GM12878 (cell line): ENCODE results near the gene ELAVL3. TPM values are rescaled to one million over a fixed set of nuclear protein-coding genes. Genes with fewer than 3 reads are reported as not detected.
A peak's percentile ranks its signal among the peaks of the same experiment; 100 is the strongest.

ENCODE experiments used
- ATF7 ChIP-seq: fragments of 450-650 bp; IDR thresholded peaks from 2 replicates; pipeline ENCODE4 v1.6.1; 2016; ENCODE audit warnings: low read depth, mild to moderate bottlenecking
- CBX5 ChIP-seq: sonication (generic); IDR thresholded peaks from 2 replicates; pipeline ENCODE4 v1.6.1; 2016; ENCODE audit warnings: low read depth, moderate library complexity, mild to moderate bottlenecking, inconsistent platforms
- CUX1 ChIP-seq: IDR thresholded peaks from 2 replicates; pipeline ENCODE4 v1.6.1; 2012; ENCODE audit warnings: improper control_type of control experiment, low read depth, low read length; ENCODE audit not compliant: insufficient replicate concordance
- ESRRA ChIP-seq: IDR thresholded peaks from 2 replicates; pipeline ENCODE4 v1.6.1; 2012; ENCODE audit warnings: mild to moderate bottlenecking, low read length, improper control_type of control experiment
- GATAD2B ChIP-seq: fragments of 450-650 bp; conservative IDR thresholded peaks from 2 replicates; pipeline ENCODE4 v1.6.1; 2017; ENCODE audit warnings: low read depth, mild to moderate bottlenecking, moderate library complexity
- HDAC6 ChIP-seq: fragments of 200-600 bp; sonication (generic); IDR thresholded peaks from one replicate; pipeline ENCODE4 v1.8.0; 2017; ENCODE audit warnings: antibody characterized with exemption; ENCODE audit not compliant: unreplicated experiment
- HDGF ChIP-seq: fragments of 450-650 bp; IDR thresholded peaks from 2 replicates; pipeline ENCODE4 v1.6.1; 2016; ENCODE audit warnings: antibody characterized with exemption
- JUND ChIP-seq: IDR thresholded peaks from 2 replicates; pipeline ENCODE4 v1.6.1; 2012; ENCODE audit warnings: low read depth, mild to moderate bottlenecking, low read length, improper control_type of control experiment, moderate library complexity
- NR2C1 ChIP-seq: fragments of 450-650 bp; IDR thresholded peaks from 2 replicates; pipeline ENCODE4 v1.6.1; 2017; ENCODE audit warnings: antibody characterized with exemption, mild to moderate bottlenecking, moderate library complexity
- NRF1 ChIP-seq: conservative IDR thresholded peaks from 2 replicates; pipeline ENCODE4 v1.6.1; 2011; ENCODE audit warnings: mild to moderate bottlenecking, low read depth, low read length, improper control_type of control experiment
- SIN3A ChIP-seq: IDR thresholded peaks from 2 replicates; pipeline ENCODE4 v1.6.1; 2012; ENCODE audit warnings: low read depth, low read length, improper control_type of control experiment
- TCF12 ChIP-seq: IDR thresholded peaks from 2 replicates; pipeline ENCODE4 v1.6.1; 2011; ENCODE audit warnings: low read depth, mild to moderate bottlenecking, low read length
- ZBTB4 ChIP-seq: fragments of 450-650 bp; formaldehyde crosslinking; IDR thresholded peaks from 2 replicates; pipeline ENCODE4 v1.4.0; 2022; ENCODE audit warnings: mild to moderate bottlenecking, moderate library complexity
- polyA plus RNA-seq, 11 experiments: library from polyadenylated mRNA; depleted of rRNA in 4 of 11; unstranded in 6 of 11; stranded (reverse) in 5 of 11; fragments of >200 nt; fragmentation: Nextera tagmentation in 4 of 11; fragmentation: Illumina TruSeq in 1 of 11; extraction: Ambion mirVana in 4 of 11; extraction: Trizol in 1 of 11; gene quantifications; 1 replicate in 1 of 11; 2 replicates in 10 of 11; pipeline versions ENCODE4 v1.2.1 to v1.2.3, GENCODE V29; 2011 to 2016; ENCODE audit warnings: inconsistent platforms in 2 of 11, missing spikeins in 2 of 11, low read depth in 1 of 11
- total RNA-seq, 4 experiments: library from RNA; depleted of rRNA in 3 of 4; stranded (reverse); fragments of >200 nt in 3 of 4; fragmentation: Illumina TruSeq in 1 of 4; extraction: Trizol in 1 of 4; gene quantifications; 2 replicates each; pipeline versions ENCODE4 v1.2.1 to v1.2.3, GENCODE V29; 2013 to 2021
- TF ChIP-seq, protein P1 (sequence below): IDR thresholded peaks from 2 replicates; pipeline ENCODE4 v1.6.1; 2012; ENCODE audit warnings: mild to moderate bottlenecking, low read depth, low read length
- TF ChIP-seq, protein P2 (sequence below): fragments of 150-350 bp; IDR thresholded peaks from 2 replicates; pipeline ENCODE4 v1.6.1; 2014; ENCODE audit warnings: mild to moderate bottlenecking, low read depth, low read length

Gene ELAVL3
- total and polyA plus RNA-seq, 10 of the 15 experiments (the other 5 are each of a cell fraction or from before 2014, with no cell fraction given): under 0.01 to 0.05 (median 0.01) TPM; not detected in 7

GRCh38 chr19:11451871-11452619 is 28.8 kb downstream of the ELAVL3 start (continued):
- TF ChIP-seq ZBTB4 (CRISPR knock-in tag) (no peak), ATF7 (peak; percentile 60), JUND (no peak), GATAD2B (no peak), NR2C1 (no peak), TCF12 (no peak), SIN3A (no peak), ESRRA (no peak), HDGF (no peak), CBX5 (no peak), HDAC6 (no peak), CUX1 (no peak), NRF1 (no peak)
- TF ChIP-seq, protein P1, sequence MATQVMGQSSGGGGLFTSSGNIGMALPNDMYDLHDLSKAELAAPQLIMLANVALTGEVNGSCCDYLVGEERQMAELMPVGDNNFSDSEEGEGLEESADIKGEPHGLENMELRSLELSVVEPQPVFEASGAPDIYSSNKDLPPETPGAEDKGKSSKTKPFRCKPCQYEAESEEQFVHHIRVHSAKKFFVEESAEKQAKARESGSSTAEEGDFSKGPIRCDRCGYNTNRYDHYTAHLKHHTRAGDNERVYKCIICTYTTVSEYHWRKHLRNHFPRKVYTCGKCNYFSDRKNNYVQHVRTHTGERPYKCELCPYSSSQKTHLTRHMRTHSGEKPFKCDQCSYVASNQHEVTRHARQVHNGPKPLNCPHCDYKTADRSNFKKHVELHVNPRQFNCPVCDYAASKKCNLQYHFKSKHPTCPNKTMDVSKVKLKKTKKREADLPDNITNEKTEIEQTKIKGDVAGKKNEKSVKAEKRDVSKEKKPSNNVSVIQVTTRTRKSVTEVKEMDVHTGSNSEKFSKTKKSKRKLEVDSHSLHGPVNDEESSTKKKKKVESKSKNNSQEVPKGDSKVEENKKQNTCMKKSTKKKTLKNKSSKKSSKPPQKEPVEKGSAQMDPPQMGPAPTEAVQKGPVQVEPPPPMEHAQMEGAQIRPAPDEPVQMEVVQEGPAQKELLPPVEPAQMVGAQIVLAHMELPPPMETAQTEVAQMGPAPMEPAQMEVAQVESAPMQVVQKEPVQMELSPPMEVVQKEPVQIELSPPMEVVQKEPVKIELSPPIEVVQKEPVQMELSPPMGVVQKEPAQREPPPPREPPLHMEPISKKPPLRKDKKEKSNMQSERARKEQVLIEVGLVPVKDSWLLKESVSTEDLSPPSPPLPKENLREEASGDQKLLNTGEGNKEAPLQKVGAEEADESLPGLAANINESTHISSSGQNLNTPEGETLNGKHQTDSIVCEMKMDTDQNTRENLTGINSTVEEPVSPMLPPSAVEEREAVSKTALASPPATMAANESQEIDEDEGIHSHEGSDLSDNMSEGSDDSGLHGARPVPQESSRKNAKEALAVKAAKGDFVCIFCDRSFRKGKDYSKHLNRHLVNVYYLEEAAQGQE: no peak
- TF ChIP-seq, protein P2, sequence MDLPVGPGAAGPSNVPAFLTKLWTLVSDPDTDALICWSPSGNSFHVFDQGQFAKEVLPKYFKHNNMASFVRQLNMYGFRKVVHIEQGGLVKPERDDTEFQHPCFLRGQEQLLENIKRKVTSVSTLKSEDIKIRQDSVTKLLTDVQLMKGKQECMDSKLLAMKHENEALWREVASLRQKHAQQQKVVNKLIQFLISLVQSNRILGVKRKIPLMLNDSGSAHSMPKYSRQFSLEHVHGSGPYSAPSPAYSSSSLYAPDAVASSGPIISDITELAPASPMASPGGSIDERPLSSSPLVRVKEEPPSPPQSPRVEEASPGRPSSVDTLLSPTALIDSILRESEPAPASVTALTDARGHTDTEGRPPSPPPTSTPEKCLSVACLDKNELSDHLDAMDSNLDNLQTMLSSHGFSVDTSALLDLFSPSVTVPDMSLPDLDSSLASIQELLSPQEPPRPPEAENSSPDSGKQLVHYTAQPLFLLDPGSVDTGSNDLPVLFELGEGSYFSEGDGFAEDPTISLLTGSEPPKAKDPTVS: no peak
